Subcutaneous adipose tissue (tissue), 4 donors: ENCODE data around the gene SGMS1. TPM values are rescaled to one million over a fixed set of nuclear protein-coding genes. Genes with fewer than 3 reads are reported as not detected.

Source experiments
- CTCF ChIP-seq: fragments of 450-650 bp; IDR thresholded peaks from one replicate; pipeline ENCODE4 v1.5.1; 2016; ENCODE audit warnings: low read depth, mild to moderate bottlenecking, control low read depth, antibody characterized with exemption, moderate library complexity
- total RNA-seq, 4 donors: library from RNA; depleted of rRNA; stranded (reverse); fragments of >200 nt; gene quantifications; one replicate each; pipeline ENCODE4 v1.1.0, GENCODE V29; 2016

The SGMS1 gene
- total RNA-seq, 4 donors from 2014 or later = 63.9 to 117 (median 87.4) TPM

GRCh38 chr10:50281210-50281966 lies 342.4 kb downstream of the SGMS1 start:
- TF ChIP-seq CTCF = no peak

- no peak for TF ChIP-seq CTCF
Measured at GRCh38 chr10:50280049-50280841, 343.5 kb downstream of the SGMS1 start.

- no peak for TF ChIP-seq CTCF
Measured at GRCh38 chr10:50279489-50279888, 344.3 kb downstream of the SGMS1 start.

- no peak for TF ChIP-seq CTCF
Measured at GRCh38 chr10:50275650-50276235, 348.0 kb downstream of the SGMS1 start.

GRCh38 chr10:50272531-50272930 lies 351.2 kb downstream of the SGMS1 start:
- no peak for TF ChIP-seq CTCF

- TF ChIP-seq CTCF = no peak
Measured at GRCh38 chr10:50271564-50272250, 352.0 kb downstream of the SGMS1 start.
